ENCODE measurements around the gene CELA2A.

Gene CELA2A

DNA sequence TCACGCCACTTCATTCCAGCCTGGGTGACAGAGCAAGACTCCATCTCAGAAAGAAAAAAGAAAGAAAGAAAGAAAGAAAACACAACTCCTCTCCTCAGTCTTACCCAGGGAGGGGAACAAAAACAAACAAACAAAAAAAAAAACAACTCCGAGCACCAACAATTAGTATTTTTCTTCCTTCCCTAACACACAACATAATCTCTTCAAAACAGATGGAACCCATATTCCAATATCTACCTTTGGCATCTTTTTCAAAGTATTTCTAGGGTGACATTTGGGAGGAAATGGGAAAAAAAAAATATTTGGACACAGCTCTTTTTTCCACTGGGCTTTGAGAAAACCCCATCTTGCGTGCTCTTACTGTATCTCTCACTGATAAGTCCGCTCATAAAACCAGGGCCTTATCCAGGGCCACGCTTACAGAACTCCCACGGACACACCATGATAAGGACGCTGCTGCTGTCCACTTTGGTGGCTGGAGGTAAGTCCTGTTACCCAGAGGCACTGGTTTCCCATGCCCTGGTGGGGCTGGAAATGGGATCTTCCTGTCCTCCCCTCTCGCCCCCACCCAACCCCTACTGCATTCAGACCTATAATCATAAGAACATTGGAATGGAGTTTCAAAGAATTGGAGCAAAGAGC, at the start of gene CELA2A:
TSS of gene CELA2A (plus strand) at position 420 of the 642 bp plus-strand sequence. CDS start at position 442, 22 bp downstream.
- DNase-seq = no peak

DNA sequence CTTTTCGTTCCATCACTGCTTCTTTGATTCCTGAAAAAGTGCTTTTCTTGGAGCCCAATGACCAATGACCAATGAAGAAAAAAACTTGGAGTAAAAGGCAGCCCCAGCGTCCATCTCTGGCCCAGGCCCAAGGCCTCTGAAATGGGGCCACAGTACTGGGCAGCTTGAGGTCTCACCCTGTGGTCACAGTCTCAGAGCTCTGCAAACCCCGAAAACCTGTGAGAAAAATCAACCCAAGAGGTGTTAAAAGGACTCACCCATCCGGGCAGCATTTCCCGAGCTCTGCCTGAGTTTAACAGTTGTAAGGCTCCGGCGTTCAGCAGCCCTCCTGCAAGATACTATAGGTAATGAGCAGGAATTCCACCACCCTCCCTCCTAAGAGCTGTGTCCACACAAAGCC, 49.0 kb upstream of the CELA2A start:
- no peak for DNase-seq

- DNase-seq = no peak
These were observed 47.6 kb upstream of the CELA2A start for GRCh38 chr1:15408890-15409387.

GRCh38 chr1:15409388-15410222, 46.9 kb upstream of the CELA2A start, which contains the start of gene EFHD2:
EFHD2 (plus strand) TSS chr1:15409888; CDS start chr1:15409972, 84 bp downstream.
- DNase-seq = peak; percentile 89

DNA sequence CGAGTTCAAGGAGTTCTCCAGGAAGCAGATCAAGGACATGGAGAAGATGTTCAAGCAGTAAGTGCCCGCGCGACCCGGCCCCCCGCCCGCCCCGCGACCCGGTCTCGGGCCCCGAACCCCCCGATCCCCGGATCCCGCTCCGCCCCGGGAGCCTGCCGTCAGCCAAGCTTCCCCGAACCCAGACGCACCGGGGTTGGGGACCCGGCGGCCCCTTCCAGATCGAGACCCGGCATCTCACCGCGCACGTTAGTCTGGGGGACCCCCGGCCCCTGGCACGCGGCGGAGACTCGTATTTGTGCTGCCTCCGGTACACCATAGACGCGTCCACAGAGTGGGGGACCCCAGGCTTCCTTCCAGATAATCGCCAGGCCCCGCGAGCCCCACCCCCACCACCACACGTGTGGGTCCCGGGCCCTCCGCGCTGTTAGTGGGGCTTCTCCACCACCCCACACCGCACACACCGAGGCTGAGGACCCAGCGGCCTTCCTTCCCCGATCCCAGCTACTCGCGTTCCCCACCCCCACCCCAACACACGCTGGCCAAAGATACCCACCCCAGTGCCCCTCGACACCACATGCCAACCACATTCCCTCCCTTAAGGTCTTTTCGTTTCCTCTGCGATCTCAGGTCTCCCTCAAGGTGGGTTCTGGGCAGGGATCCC, 46.2 kb upstream of the CELA2A start:
- peak; percentile 42 for DNase-seq

DNA sequence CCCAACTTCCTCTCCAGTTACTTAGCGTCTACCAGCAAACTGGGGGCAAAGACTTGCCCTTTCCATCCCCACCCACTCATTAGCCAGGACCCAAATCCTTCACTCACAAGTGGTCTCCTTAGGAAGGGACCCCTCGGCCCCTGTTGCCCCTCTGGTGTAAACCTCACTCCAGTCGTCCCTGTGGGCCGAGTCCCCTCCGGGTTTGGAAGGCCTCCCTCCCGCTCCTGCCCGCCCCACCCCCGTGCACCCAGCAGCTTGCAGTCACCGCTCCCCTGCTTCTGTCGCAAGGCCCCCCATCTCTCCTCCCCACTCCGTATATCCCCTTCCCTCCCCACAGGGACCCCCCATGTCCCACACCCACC, 45.7 kb upstream of the CELA2A start:
- no peak for DNase-seq

- peak; percentile 47 for DNase-seq
These were observed 44.9 kb upstream of the CELA2A start for GRCh38 chr1:15411593-15412137.

DNA sequence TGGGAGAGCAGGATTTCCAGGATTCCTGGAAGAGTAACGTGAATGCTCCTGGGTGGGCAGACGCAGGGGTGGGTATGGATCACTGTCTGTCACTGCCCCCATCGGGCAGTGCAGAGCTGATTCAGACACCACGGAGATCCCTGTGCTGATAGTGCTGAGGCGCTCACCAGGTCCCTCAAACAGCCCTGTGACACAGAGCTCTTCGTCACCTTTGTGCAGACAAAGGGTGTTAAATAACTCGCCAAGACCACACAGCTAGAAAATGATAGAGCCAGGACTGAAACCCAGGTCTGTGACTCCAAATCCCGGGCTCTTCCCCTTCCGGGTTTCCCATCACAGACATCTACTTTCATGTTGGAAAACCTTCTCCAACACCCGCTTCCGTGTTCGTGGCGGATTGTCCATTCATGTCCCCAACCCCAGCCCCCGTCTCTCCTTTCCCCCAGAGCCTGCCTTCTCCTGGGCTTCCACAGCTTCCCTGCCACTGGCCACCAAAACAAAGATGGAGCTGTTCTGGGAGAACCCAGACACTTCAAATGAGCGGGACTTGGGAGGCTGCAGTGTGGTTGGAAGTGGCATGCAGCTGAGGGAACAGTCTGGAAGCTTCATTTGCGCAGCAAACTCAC, 44.2 kb upstream of the CELA2A start:
- no peak for DNase-seq

- peak; percentile 51 for DNase-seq
These were observed 43.7 kb upstream of the CELA2A start for GRCh38 chr1:15412843-15413242.

DNA sequence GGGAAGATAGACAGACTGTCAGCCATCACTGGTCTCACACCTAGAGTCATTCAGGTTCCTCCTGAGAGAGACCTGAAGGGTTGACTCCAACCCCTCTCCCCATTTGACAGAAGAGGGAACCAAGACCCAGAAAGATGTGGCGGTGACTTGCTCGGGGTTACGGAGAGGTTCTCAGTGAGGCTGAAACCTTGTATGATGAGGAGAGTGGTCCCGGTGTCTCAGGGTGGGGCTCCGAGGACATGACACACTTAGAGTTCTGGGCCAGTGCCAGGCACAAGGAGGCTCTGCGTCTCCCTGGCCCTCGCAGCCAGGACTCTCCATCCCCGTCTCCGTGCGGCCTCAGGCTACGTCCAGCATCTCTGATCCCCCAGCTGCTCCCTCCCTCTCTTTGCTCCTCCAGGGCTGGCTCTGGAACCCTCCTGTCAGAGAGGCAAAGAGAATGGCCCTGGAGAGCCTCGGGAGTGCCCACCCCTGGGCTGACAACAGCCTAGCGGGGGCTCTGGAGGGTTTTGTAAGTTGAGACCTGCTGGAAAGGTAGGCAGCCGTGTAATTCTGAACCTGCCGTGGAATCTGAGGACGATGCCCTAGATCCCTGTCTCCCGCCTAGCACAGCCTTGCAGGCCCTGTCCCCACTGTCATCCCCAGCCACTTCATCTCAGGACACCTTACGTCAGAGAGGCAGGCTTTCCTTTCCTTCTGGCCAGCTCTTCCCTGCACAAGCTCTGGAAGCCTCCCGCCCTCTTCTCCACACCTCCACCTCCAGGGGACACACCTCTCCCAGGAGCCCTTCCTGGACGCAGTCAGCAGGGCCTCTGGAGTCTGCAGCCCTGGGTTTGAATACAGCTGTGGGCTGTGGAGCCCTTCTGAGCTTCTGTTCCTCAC, 42.7 kb upstream of the CELA2A start:
- DNase-seq = no peak

DNA sequence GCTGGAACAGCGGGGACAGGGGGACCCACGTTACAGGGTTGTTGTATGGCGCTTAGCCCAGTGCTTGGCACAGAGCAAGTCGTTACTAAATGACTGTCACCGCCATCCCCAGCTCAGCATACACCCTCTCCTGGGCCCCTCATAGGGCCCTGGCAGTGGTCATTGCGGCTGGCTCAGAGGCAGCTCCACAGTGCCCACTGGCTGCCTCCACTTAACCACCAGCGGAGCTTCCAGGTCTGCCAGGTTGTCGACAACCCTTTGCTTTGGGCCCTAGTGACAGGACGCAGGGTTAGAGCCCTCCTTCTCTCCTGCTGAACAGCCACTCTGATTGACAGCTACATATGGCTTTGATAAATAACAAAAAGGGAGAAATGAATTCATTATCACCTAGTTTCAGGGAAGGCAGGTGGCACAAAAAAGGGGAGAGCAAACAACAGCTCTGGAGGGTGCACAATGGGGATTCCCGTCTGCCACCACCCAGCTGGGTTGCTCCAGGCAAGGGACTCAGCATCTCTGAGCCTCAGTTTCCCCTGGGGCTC, 42.0 kb upstream of the CELA2A start:
- no peak for DNase-seq

DNA sequence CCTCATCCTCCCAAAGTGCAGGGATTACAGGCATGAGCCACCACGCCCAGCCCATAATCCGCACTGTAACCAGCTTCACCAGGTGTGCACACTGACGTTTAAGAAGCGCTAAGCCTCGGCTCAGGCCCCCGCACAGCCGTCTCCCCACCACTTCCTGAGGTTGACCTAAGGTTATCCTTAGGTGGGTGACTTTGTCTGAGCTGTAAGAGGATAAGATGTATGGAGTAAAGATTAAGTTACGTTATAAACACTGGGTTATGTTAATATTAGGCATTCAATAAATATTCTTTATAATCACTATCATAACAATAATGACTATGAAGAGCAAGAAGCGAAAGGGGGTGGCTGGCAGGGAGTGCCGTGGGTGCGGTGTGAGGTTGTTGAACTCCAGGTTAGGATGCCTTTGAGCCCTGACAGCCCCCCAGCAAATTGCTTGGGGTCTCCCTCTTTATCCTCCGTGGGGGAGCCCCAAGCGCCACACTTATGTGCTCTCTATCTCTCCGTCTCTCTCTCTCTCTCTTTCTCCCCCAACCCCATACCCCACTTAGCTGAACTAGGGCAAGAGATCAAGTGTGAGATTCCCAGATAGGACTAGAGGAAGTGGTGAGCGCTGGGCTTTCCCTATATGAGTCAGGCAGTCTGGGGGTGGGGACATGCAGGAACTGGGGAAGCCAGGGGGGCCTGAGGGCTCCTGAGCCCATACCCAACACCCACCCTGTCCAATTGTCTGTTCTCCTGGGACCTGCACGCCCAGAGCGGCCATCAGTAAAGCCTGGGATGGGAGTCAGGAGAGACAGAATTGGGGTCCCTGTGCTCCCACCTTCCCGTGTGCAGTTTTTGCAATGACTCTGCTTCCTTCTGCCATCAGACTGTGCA, 39.2 kb upstream of the CELA2A start:
- DNase-seq = no peak

DNA sequence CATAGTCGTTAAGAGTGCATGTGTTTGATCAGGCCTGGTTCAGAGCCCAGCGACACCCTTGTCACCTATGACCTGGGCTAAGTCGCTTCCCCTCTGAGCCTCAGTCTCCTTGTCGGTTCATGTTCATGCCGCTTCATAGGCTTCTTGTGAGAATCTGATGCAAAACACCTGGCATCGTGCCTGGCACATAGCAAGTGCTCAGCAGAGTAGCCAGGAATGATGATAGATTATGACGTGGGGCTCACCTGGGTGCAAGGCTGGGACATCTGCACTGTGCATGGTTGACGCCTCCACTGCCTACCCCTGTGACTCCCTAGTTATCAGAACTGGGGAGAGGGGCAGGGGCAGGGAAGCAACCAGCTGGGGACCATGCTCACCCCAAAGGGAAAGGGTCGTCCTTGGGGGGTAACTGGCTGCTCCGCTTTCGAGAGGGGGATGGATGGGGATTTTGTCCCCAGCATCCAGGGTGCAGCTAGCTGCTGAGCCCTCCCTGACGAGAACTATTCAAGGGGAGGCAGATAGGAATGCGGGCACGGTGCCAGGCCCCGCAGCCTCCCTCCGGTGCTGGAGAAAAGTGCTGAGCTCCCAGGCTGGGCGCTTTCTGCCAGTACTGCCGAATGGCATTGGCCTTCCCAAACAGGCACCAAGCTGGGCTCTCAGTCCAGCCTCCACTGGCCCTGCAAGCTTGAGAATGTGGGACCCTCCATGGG, 37.6 kb upstream of the CELA2A start:
- DNase-seq = no peak

GRCh38 chr1:15420853-15421465, 35.6 kb upstream of the CELA2A start:
- no peak for DNase-seq

- DNase-seq = no peak
These were observed 33.7 kb upstream of the CELA2A start for GRCh38 chr1:15422871-15423270.

DNA sequence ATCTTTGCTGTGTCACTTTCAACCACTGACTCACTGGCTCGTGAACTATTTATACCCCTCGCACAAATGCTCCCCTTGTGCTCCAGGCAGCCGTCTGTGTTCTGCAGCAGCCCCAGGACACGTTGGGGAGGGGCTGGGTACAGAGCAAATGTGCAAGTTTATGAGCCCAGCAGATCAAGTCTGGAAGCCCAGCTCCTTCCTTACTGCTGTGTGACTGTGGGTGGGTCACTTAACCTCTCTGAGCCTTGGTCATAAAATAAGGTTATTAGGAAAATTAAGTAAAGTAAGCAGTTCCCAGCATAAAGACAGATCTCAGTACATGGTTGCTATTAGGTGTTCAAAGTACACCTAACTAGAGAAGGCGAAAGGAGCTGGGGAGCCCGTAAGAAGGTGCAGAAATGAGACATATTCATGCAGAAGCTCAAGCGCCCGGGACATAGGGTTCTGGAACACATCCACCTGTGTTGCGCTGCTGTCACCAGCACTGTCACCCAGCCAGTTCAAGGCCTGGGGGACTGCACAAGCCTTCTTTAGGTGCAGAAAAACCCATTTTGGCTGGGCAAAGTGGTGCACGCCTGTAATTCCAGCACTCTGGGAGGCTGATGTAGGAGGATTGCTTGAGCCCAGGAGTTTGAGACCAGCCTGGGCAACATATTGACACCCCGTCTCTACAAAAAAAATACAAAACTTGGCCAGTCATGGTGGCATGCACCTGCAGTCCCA, 33.0 kb upstream of the CELA2A start:
- no peak for DNase-seq

GRCh38 chr1:15424146-15424667, 32.3 kb upstream of the CELA2A start:
- DNase-seq = no peak

GRCh38 chr1:15424981-15425380, 31.6 kb upstream of the CELA2A start:
- no peak for DNase-seq
